ENCODE measurements around the gene GMDS.

Gene GMDS

GRCh38 chr6:2063547-2063946 lies 181.9 kb downstream of the GMDS start:
- FAIRE-seq (no peak), DNase-seq (ENCODE audit: extremely low spot score, insufficient read length, low read depth) (no peak)

GRCh38 chr6:2061880-2062279 lies 183.5 kb downstream of the GMDS start:
- FAIRE-seq = no peak

GRCh38 chr6:2055911-2056310 lies 189.5 kb downstream of the GMDS start:
- no peak for DNase-seq (ENCODE audit: extremely low spot score, insufficient read length, low read depth)
- no peak for FAIRE-seq

More at GRCh38 chr6:2061880-2062279, 183.5 kb downstream of the GMDS start:
- DNase-seq (ENCODE audit: extremely low spot score, insufficient read length, low read depth) = no peak

GRCh38 chr6:2055143-2055542 lies 190.3 kb downstream of the GMDS start:
- DNase-seq (ENCODE audit: extremely low spot score, insufficient read length, low read depth) (no peak), FAIRE-seq (no peak)

GRCh38 chr6:2054516-2055067 lies 190.8 kb downstream of the GMDS start:
- FAIRE-seq = peak; percentile 57
- DNase-seq (ENCODE audit: extremely low spot score, insufficient read length, low read depth) = no peak

- no peak for FAIRE-seq
- DNase-seq (ENCODE audit: extremely low spot score, insufficient read length, low read depth) = no peak
These were observed 191.7 kb downstream of the GMDS start for GRCh38 chr6:2053691-2054090.

- DNase-seq (ENCODE audit: extremely low spot score, insufficient read length, low read depth) = no peak
- peak; percentile 12 for FAIRE-seq
These were observed 197.6 kb downstream of the GMDS start for GRCh38 chr6:2047855-2048254.

GRCh38 chr6:2044192-2044591 lies 201.2 kb downstream of the GMDS start:
- FAIRE-seq (no peak), DNase-seq (ENCODE audit: extremely low spot score, insufficient read length, low read depth) (no peak)

GRCh38 chr6:2042956-2043648 lies 202.3 kb downstream of the GMDS start:
- FAIRE-seq (no peak), DNase-seq (ENCODE audit: extremely low spot score, insufficient read length, low read depth) (no peak)

- FAIRE-seq = no peak
These were observed 207.3 kb downstream of the GMDS start for GRCh38 chr6:2038092-2038491.

GRCh38 chr6:2037237-2037926 lies 208.0 kb downstream of the GMDS start:
- DNase-seq (ENCODE audit: extremely low spot score, insufficient read length, low read depth) (no peak), FAIRE-seq (no peak)

More at GRCh38 chr6:2038092-2038491, 207.3 kb downstream of the GMDS start:
- no peak for DNase-seq (ENCODE audit: extremely low spot score, insufficient read length, low read depth)

- DNase-seq (ENCODE audit: extremely low spot score, insufficient read length, low read depth) (no peak), FAIRE-seq (no peak)
These were observed 208.7 kb downstream of the GMDS start for GRCh38 chr6:2036710-2037023.

- FAIRE-seq = no peak
These were observed 209.3 kb downstream of the GMDS start for GRCh38 chr6:2035826-2036709.

GRCh38 chr6:2035046-2035445 lies 210.4 kb downstream of the GMDS start:
- DNase-seq (ENCODE audit: extremely low spot score, insufficient read length, low read depth) (no peak), FAIRE-seq (no peak)

More at GRCh38 chr6:2035826-2036709, 209.3 kb downstream of the GMDS start:
- DNase-seq (ENCODE audit: extremely low spot score, insufficient read length, low read depth) = no peak

GRCh38 chr6:2034256-2034655 lies 211.1 kb downstream of the GMDS start:
- DNase-seq (ENCODE audit: extremely low spot score, insufficient read length, low read depth) = no peak
- no peak for FAIRE-seq

- FAIRE-seq (no peak), DNase-seq (ENCODE audit: extremely low spot score, insufficient read length, low read depth) (no peak)
These were observed 211.9 kb downstream of the GMDS start for GRCh38 chr6:2033544-2033943.

GRCh38 chr6:2030682-2031244 lies 214.6 kb downstream of the GMDS start:
- FAIRE-seq = no peak

GRCh38 chr6:2029952-2030351 lies 215.5 kb downstream of the GMDS start:
- no peak for DNase-seq (ENCODE audit: extremely low spot score, insufficient read length, low read depth)
- FAIRE-seq = no peak

More at GRCh38 chr6:2030682-2031244, 214.6 kb downstream of the GMDS start:
- no peak for DNase-seq (ENCODE audit: extremely low spot score, insufficient read length, low read depth)

GRCh38 chr6:2029130-2029794 lies 216.1 kb downstream of the GMDS start:
- DNase-seq (ENCODE audit: extremely low spot score, insufficient read length, low read depth) = no peak
- FAIRE-seq = no peak
